Astrocyte (in vitro differentiated cells and primary cell): Measurements from ENCODE around the gene ABHD11.

ENCODE experiments used
- EZH2 ChIP-seq: IDR thresholded peaks from 2 replicates; pipeline ENCODE4 v1.6.1; 2012; ENCODE audit warnings: mild to moderate bottlenecking, low read length, inconsistent platforms; ENCODE audit not compliant: insufficient read depth
- TF ChIP-seq, protein P1 (sequence below): IDR thresholded peaks from 2 replicates; pipeline ENCODE4 v1.5.1; 2011; ENCODE audit warnings: low read depth, mild to moderate bottlenecking, inconsistent platforms, low read length, moderate library complexity; ENCODE audit not compliant: insufficient read depth

DNA sequence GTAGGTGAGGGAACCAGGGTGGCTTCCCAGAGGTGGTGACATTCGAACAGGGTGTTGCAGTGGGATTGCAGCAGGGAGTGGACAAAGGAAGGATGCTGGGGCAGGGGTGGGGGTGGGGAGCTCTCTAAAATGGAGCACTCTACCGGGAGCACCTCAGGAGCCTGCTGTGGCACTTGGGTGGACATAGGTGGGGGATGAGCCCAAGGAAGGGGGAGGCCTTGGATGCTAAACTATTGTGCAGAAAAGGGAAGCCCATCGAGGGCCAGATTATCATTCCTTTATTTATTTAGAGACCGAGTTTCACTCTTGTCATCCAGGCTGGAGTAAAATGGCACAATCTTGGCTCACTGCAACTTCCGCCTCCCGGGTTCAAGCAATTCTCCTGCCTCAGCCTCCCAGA lies 15.8 kb downstream of the ABHD11 start:
- TF ChIP-seq, protein P1, sequence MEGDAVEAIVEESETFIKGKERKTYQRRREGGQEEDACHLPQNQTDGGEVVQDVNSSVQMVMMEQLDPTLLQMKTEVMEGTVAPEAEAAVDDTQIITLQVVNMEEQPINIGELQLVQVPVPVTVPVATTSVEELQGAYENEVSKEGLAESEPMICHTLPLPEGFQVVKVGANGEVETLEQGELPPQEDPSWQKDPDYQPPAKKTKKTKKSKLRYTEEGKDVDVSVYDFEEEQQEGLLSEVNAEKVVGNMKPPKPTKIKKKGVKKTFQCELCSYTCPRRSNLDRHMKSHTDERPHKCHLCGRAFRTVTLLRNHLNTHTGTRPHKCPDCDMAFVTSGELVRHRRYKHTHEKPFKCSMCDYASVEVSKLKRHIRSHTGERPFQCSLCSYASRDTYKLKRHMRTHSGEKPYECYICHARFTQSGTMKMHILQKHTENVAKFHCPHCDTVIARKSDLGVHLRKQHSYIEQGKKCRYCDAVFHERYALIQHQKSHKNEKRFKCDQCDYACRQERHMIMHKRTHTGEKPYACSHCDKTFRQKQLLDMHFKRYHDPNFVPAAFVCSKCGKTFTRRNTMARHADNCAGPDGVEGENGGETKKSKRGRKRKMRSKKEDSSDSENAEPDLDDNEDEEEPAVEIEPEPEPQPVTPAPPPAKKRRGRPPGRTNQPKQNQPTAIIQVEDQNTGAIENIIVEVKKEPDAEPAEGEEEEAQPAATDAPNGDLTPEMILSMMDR = no peak
- no peak for TF ChIP-seq EZH2
